Effector memory CD4-positive, alpha-beta T cell (primary cell): Measurements from ENCODE around the gene TMEM80.
"Not testable (repeated sequence)": the region's sequence is repeated elsewhere in the genome, so short reads cannot be mapped to it uniquely, and the experiment has no call there.

ENCODE experiments used
- DNase-seq, 3 donors: peaks; one replicate each; pipeline ENCODE4 v3.0.0-alpha.2; 2020
- H3K27ac ChIP-seq: 2 replicates; pipeline ENCODE4 v1.7.0; 2013; ENCODE audit warnings: mild to moderate bottlenecking, low read length, moderate library complexity; ENCODE audit not compliant: insufficient read depth, poor library complexity, severe bottlenecking
- H3K27me3 ChIP-seq: replicated peaks from 2 replicates; pipeline ENCODE4 v1.7.0; 2013; ENCODE audit warnings: mild to moderate bottlenecking, low read length; ENCODE audit not compliant: insufficient read depth, control insufficient read depth, poor library complexity, severe bottlenecking
- H3K36me3 ChIP-seq: 2 replicates; pipeline ENCODE4 v1.7.0; 2013; ENCODE audit warnings: mild to moderate bottlenecking, low read length, moderate library complexity; ENCODE audit not compliant: control insufficient read depth, insufficient read depth
- H3K4me1 ChIP-seq: 2 replicates; pipeline ENCODE4 v1.7.0; 2013; ENCODE audit warnings: low read length, mild to moderate bottlenecking; ENCODE audit not compliant: control insufficient read depth, insufficient read depth, poor library complexity, severe bottlenecking
- H3K4me3 ChIP-seq: 2 replicates; pipeline ENCODE4 v1.7.0; 2013; ENCODE audit warnings: low read length, low read depth, mild to moderate bottlenecking; ENCODE audit not compliant: insufficient read depth, poor library complexity, severe bottlenecking
- H3K9me3 ChIP-seq: 2 replicates; pipeline ENCODE4 v1.7.0; 2013; ENCODE audit warnings: mild to moderate bottlenecking, low read length, moderate library complexity; ENCODE audit not compliant: control insufficient read depth

Gene TMEM80

GRCh38 chr11:726278-727220 lies 30.9 kb downstream of the TMEM80 start:
- Histone ChIP-seq H3K27ac (no peak overlapping the region), H3K36me3 (no peaks in the 10 kb centered on the region), H3K9me3 (no peaks in the 10 kb centered on the region), H3K4me3 (peak overlapping the region; percentile 57), H3K4me1 (peaks cover 40% of the 10 kb centered on the region), H3K27me3 (peaks cover 7% of the 10 kb centered on the region)
- DNase-seq, result peak in 2 of 3 donors; percentile 24 to 31

GRCh38 chr11:727281-727701 lies 31.7 kb downstream of the TMEM80 start:
- Histone ChIP-seq H3K27ac (no peak overlapping the region), H3K4me1 (peaks cover 33% of the 10 kb centered on the region), H3K4me3 (no peak overlapping the region), H3K9me3 (no peaks in the 10 kb centered on the region), H3K36me3 (no peaks in the 10 kb centered on the region), H3K27me3 (peaks cover 2% of the 10 kb centered on the region)
- no peak for DNase-seq

GRCh38 chr11:727859-728748 lies 32.5 kb downstream of the TMEM80 start:
- DNase-seq, result peak; percentile 63 to 75 (median 67)
- Histone ChIP-seq H3K27me3 (no peaks in the 10 kb centered on the region), H3K36me3 (no peaks in the 10 kb centered on the region), H3K27ac (no peak overlapping the region), H3K9me3 (no peaks in the 10 kb centered on the region), H3K4me3 (no peak overlapping the region), H3K4me1 (peaks cover 27% of the 10 kb centered on the region)

GRCh38 chr11:728901-729491 lies 33.4 kb downstream of the TMEM80 start:
- DNase-seq, result no peak
- no peaks in the 10 kb centered on the region for H3K9me3 ChIP-seq
- H3K4me3 ChIP-seq, result no peak overlapping the region
- peaks cover 26% of the 10 kb centered on the region for H3K4me1 ChIP-seq
- H3K27me3 ChIP-seq, result no peaks in the 10 kb centered on the region
- no peak overlapping the region for H3K27ac ChIP-seq
- H3K36me3 ChIP-seq, result no peaks in the 10 kb centered on the region

- H3K9me3 ChIP-seq, result no peaks in the 10 kb centered on the region
- no peaks in the 10 kb centered on the region for H3K36me3 ChIP-seq
- H3K27ac ChIP-seq, result no peak overlapping the region
- H3K4me3 ChIP-seq, result no peak overlapping the region
- DNase-seq, result no peak
- no peaks in the 10 kb centered on the region for H3K27me3 ChIP-seq
- H3K4me1 ChIP-seq, result peaks cover 26% of the 10 kb centered on the region
Observed at GRCh38 chr11:729492-730074, 34.0 kb downstream of the TMEM80 start.

- H3K9me3 ChIP-seq, result no peaks in the 10 kb centered on the region
- DNase-seq, result no peak
- H3K27ac ChIP-seq, result no peak overlapping the region
- H3K4me1 ChIP-seq, result peaks cover 6% of the 10 kb centered on the region
- H3K4me3 ChIP-seq, result no peak overlapping the region
- no peaks in the 10 kb centered on the region for H3K27me3 ChIP-seq
- no peaks in the 10 kb centered on the region for H3K36me3 ChIP-seq
Observed at GRCh38 chr11:733072-733471, 37.5 kb downstream of the TMEM80 start.

- H3K4me3 ChIP-seq, H3K27ac ChIP-seq, H3K4me1 ChIP-seq, DNase-seq, H3K9me3 ChIP-seq, H3K27me3 ChIP-seq, H3K36me3 ChIP-seq: not testable (repeated sequence)
Observed at GRCh38 chr11:734541-734940, 38.9 kb downstream of the TMEM80 start.

- Histone ChIP-seq H3K4me3 (peak overlapping the region; percentile 24), H3K27me3 (no peaks in the 10 kb centered on the region), H3K27ac (no peak overlapping the region), H3K4me1 (peaks cover 7% of the 10 kb centered on the region), H3K36me3 (no peaks in the 10 kb centered on the region), H3K9me3 (no peaks in the 10 kb centered on the region)
- DNase-seq, result no peak
Observed at GRCh38 chr11:737366-737765, 41.8 kb downstream of the TMEM80 start.

- not testable (repeated sequence) for H3K4me1 ChIP-seq, H3K9me3 ChIP-seq, DNase-seq, H3K27me3 ChIP-seq, H3K27ac ChIP-seq, H3K36me3 ChIP-seq
- peak overlapping the region; percentile 24 for H3K4me3 ChIP-seq
Observed at GRCh38 chr11:737899-738298, 42.3 kb downstream of the TMEM80 start.
